K562 (cell line): ENCODE data around the gene BRME1. TPM values are rescaled to one million over a fixed set of nuclear protein-coding genes. Genes with fewer than 3 reads are reported as not detected.

ENCODE experiments used
- BACH1 ChIP-seq: fragments of 200-800 bp; sonication (Bioruptor generic); IDR thresholded peaks from 2 replicates; pipeline ENCODE4 v1.6.1; 2016; ENCODE audit warnings: missing genetic modification characterization, missing compliant biosample characterization
- BCL6 ChIP-seq: fragments of 250-450 bp; sonication (Bioruptor Pico); IDR thresholded peaks from 2 replicates; pipeline ENCODE4 v1.4.0; 2020
- DNMT1 ChIP-seq: fragments of 450-650 bp; IDR thresholded peaks from 2 replicates; pipeline ENCODE4 v1.6.1; 2016; ENCODE audit warnings: antibody characterized with exemption, mild to moderate bottlenecking
- EGR1 ChIP-seq: fragments of 450-650 bp; conservative IDR thresholded peaks from 2 replicates; pipeline ENCODE4 v1.6.1; 2017; ENCODE audit warnings: mild to moderate bottlenecking
- KAT7 ChIP-seq: sonication (generic); formaldehyde crosslinking; IDR thresholded peaks from 2 replicates; pipeline ENCODE4 v1.8.0; 2022; ENCODE audit warnings: missing genetic modification reagents, mild to moderate bottlenecking, borderline replicate concordance
- KLF6 ChIP-seq: fragments of 250-450 bp; sonication (Bioruptor Pico); IDR thresholded peaks from 2 replicates; pipeline ENCODE4 v1.4.0; 2020; ENCODE audit warnings: mild to moderate bottlenecking, moderate library complexity, borderline replicate concordance
- RAD21 ChIP-seq, 2 experiments: fragments of 250-450 bp in 1 of 2; fragments of 450-650 bp in 1 of 2; sonication (Bioruptor Pico) in 1 of 2; formaldehyde crosslinking in 1 of 2; IDR thresholded peaks in 1 of 2; conservative IDR thresholded peaks in 1 of 2; 2 replicates each; pipeline versions ENCODE4 v1.4.0 to v1.8.0; 2020 to 2022; ENCODE audit warnings: mild to moderate bottlenecking in 2 of 2, moderate library complexity in 1 of 2
- RBM25 ChIP-seq: fragments of 200-400 bp; formaldehyde crosslinking; IDR thresholded peaks from 2 replicates; pipeline ENCODE4 v1.6.1; 2018; ENCODE audit warnings: low read length, low read depth, moderate library complexity; ENCODE audit not compliant: severe bottlenecking
- SIN3B ChIP-seq: fragments of 450-650 bp; IDR thresholded peaks from 2 replicates; pipeline ENCODE4 v1.6.1; 2017; ENCODE audit warnings: low read depth, mild to moderate bottlenecking, moderate library complexity
- TCFL5 ChIP-seq: fragments of 250-450 bp; sonication (Bioruptor Pico); conservative IDR thresholded peaks from 2 replicates; pipeline ENCODE4 v1.6.1; 2021; ENCODE audit warnings: mild to moderate bottlenecking, moderate library complexity, matching md5 sums
- TGIF2 ChIP-seq: sonication (generic); formaldehyde crosslinking; IDR thresholded peaks from 2 replicates; pipeline ENCODE4 v1.8.1; 2022; ENCODE audit warnings: mild to moderate bottlenecking, missing genetic modification reagents, moderate library complexity
- XRCC5 ChIP-seq: fragments of 200-400 bp; formaldehyde crosslinking; IDR thresholded peaks from 2 replicates; pipeline ENCODE4 v1.6.1; 2017; ENCODE audit warnings: low read depth, mild to moderate bottlenecking, low read length
- ZNF143 ChIP-seq: sonication (generic); formaldehyde crosslinking; IDR thresholded peaks from 2 replicates; pipeline ENCODE4 v1.9.0; 2022; ENCODE audit warnings: mild to moderate bottlenecking, missing genetic modification reagents
- ZNF717 ChIP-seq: fragments of 250-450 bp; sonication (Bioruptor Pico); IDR thresholded peaks from 2 replicates; pipeline ENCODE4 v1.5.0; 2021
- polyA plus RNA-seq, 8 experiments: library from polyadenylated mRNA; depleted of rRNA in 4 of 8; stranded (reverse) in 5 of 8; unstranded in 3 of 8; fragments of >200 nt; fragmentation: Nextera tagmentation in 2 of 8; fragmentation: Illumina TruSeq in 1 of 8; extraction: Ambion mirVana in 2 of 8; extraction: Trizol in 1 of 8; gene quantifications; 2 replicates each; pipeline versions ENCODE4 v1.2.1 to v1.2.3, GENCODE V29; 2011 to 2014; ENCODE audit warnings: inconsistent platforms in 1 of 8, missing spikeins in 1 of 8
- total RNA-seq, 7 experiments: library from RNA; depleted of rRNA in 6 of 7; stranded (reverse); fragments of >200 nt in 6 of 7; fragmentation: Illumina TruSeq in 2 of 7; extraction: Trizol in 2 of 7; gene quantifications; 2 replicates each; pipeline versions ENCODE4 v1.2.1 to v1.2.3, GENCODE V29; 2011 to 2021; ENCODE audit warnings: low replicate concordance in 1 of 7
- TF ChIP-seq, protein P1 (sequence below): IDR thresholded peaks from 3 replicates; pipeline ENCODE4 v1.6.1; 2011; ENCODE audit warnings: borderline replicate concordance, mild to moderate bottlenecking, moderate library complexity; ENCODE audit not compliant: insufficient read length; ENCODE audit errors: extremely low read depth
- TF ChIP-seq, protein P2 (sequence below), 2 experiments: fragments of 450-650 bp; IDR thresholded peaks; 2 replicates each; pipeline ENCODE4 v1.6.1; 2016
- TF ChIP-seq, protein P3 (sequence below), 2 experiments: fragments of 200-800 bp in 1 of 2; sonication (Bioruptor generic) in 1 of 2; sonication (generic) in 1 of 2; formaldehyde crosslinking in 1 of 2; IDR thresholded peaks in 1 of 2; conservative IDR thresholded peaks in 1 of 2; 2 replicates each; pipeline versions ENCODE4 v1.5.0 to v1.6.1; 2016 to 2020; ENCODE audit warnings: missing compliant biosample characterization in 1 of 2, missing genetic modification characterization in 1 of 2, missing genetic modification reagents in 1 of 2
- TF ChIP-seq, protein P4 (sequence below): sonication (generic); formaldehyde crosslinking; IDR thresholded peaks from 2 replicates; pipeline ENCODE4 v1.8.0; 2022; ENCODE audit warnings: mild to moderate bottlenecking, missing genetic modification reagents
- TF ChIP-seq, protein P5 (sequence below): fragments of 450-650 bp; IDR thresholded peaks from 2 replicates; pipeline ENCODE4 v1.6.1; 2018; ENCODE audit warnings: mild to moderate bottlenecking, low read depth; ENCODE audit not compliant: partially characterized antibody

The BRME1 gene
- total and polyA plus RNA-seq, 9 of the 15 experiments (the other 6 are each of a cell fraction or from before 2014, with no cell fraction given): 0.75 to 6.1 (median 3.6) TPM

DNA sequence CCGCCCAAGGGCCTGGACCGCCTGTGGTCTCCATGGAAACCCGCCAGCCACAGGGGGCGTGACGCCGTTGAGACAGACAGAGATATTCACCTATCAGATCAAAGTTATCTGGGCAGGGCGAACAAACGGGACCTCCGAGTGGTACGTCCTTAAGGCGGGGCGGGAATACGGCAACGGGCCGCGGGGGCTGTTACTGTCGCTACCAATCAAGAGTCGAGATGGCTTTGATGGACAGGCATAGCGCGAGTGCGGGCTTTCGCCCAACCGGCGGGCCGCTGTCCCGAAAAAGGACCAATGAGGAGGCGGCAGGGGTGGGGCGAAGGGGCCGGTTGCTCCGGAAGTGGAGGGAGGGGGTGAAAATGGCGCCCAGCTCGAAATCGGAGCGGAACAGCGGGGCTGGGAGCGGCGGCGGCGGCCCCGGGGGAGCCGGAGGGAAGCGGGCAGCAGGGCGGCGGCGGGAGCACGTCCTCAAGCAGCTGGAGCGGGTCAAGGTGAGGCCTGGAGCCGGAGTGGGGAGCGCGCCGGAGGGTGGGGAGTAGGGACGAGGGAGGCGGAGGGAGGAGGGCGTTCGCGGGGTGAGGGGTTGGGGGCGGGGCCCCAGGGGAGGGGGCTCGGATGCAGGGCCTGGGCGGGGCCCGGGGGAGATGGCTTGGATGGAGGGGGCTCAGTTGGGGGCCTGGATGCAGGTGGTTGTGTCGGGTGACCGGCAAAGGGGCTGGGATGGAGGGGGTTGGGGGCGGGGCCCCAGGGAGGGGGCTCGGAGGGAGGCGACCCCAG, 46.4 kb upstream of the BRME1 start, which contains the start of gene DCAF15 (continued):
- TF ChIP-seq, protein P1, sequence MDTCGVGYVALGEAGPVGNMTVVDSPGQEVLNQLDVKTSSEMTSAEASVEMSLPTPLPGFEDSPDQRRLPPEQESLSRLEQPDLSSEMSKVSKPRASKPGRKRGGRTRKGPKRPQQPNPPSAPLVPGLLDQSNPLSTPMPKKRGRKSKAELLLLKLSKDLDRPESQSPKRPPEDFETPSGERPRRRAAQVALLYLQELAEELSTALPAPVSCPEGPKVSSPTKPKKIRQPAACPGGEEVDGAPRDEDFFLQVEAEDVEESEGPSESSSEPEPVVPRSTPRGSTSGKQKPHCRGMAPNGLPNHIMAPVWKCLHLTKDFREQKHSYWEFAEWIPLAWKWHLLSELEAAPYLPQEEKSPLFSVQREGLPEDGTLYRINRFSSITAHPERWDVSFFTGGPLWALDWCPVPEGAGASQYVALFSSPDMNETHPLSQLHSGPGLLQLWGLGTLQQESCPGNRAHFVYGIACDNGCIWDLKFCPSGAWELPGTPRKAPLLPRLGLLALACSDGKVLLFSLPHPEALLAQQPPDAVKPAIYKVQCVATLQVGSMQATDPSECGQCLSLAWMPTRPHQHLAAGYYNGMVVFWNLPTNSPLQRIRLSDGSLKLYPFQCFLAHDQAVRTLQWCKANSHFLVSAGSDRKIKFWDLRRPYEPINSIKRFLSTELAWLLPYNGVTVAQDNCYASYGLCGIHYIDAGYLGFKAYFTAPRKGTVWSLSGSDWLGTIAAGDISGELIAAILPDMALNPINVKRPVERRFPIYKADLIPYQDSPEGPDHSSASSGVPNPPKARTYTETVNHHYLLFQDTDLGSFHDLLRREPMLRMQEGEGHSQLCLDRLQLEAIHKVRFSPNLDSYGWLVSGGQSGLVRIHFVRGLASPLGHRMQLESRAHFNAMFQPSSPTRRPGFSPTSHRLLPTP: no peak
- TF ChIP-seq, protein P2, sequence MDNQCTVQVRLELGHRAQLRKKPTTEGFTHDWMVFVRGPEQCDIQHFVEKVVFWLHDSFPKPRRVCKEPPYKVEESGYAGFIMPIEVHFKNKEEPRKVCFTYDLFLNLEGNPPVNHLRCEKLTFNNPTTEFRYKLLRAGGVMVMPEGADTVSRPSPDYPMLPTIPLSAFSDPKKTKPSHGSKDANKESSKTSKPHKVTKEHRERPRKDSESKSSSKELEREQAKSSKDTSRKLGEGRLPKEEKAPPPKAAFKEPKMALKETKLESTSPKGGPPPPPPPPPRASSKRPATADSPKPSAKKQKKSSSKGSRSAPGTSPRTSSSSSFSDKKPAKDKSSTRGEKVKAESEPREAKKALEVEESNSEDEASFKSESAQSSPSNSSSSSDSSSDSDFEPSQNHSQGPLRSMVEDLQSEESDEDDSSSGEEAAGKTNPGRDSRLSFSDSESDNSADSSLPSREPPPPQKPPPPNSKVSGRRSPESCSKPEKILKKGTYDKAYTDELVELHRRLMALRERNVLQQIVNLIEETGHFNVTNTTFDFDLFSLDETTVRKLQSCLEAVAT (IDR thresholded peaks at IDR 0.05): peak in 1 of 2 experiments; percentile 96; a peak in 2 of 4 replicates
- TF ChIP-seq SIN3B: peak; percentile 85
- no peak for TF ChIP-seq RAD21 (CRISPR knock-in tag; conservative IDR thresholded peaks at IDR 0.05 in 1 of 2, IDR thresholded peaks at IDR 0.05 in 1 of 2)
- no peak for TF ChIP-seq DNMT1
- TF ChIP-seq ZNF143: no peak
- TF ChIP-seq TGIF2 (CRISPR knock-in tag): no peak
- no peak for TF ChIP-seq XRCC5
- TF ChIP-seq BACH1 (tag): no peak
- TF ChIP-seq, protein P3, sequence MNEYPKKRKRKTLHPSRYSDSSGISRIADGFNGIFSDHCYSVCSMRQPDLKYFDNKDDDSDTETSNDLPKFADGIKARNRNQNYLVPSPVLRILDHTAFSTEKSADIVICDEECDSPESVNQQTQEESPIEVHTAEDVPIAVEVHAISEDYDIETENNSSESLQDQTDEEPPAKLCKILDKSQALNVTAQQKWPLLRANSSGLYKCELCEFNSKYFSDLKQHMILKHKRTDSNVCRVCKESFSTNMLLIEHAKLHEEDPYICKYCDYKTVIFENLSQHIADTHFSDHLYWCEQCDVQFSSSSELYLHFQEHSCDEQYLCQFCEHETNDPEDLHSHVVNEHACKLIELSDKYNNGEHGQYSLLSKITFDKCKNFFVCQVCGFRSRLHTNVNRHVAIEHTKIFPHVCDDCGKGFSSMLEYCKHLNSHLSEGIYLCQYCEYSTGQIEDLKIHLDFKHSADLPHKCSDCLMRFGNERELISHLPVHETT (CRISPR knock-in tag; conservative IDR thresholded peaks at IDR 0.05 in 1 of 2, IDR thresholded peaks at IDR 0.05 in 1 of 2): no peak
- no peak for TF ChIP-seq BCL6
- no peak for TF ChIP-seq ZNF717 (CRISPR knock-in tag)
- TF ChIP-seq, protein P4, sequence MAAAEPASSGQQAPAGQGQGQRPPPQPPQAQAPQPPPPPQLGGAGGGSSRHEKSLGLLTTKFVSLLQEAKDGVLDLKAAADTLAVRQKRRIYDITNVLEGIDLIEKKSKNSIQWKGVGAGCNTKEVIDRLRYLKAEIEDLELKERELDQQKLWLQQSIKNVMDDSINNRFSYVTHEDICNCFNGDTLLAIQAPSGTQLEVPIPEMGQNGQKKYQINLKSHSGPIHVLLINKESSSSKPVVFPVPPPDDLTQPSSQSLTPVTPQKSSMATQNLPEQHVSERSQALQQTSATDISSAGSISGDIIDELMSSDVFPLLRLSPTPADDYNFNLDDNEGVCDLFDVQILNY (CRISPR knock-in tag): no peak
- no peak for TF ChIP-seq KAT7 (CRISPR knock-in tag)
- peak; percentile 99 for TF ChIP-seq RBM25
- no peak for TF ChIP-seq TCFL5
- peak; percentile 88 for TF ChIP-seq EGR1
- no peak for TF ChIP-seq KLF6
- TF ChIP-seq, protein P5, sequence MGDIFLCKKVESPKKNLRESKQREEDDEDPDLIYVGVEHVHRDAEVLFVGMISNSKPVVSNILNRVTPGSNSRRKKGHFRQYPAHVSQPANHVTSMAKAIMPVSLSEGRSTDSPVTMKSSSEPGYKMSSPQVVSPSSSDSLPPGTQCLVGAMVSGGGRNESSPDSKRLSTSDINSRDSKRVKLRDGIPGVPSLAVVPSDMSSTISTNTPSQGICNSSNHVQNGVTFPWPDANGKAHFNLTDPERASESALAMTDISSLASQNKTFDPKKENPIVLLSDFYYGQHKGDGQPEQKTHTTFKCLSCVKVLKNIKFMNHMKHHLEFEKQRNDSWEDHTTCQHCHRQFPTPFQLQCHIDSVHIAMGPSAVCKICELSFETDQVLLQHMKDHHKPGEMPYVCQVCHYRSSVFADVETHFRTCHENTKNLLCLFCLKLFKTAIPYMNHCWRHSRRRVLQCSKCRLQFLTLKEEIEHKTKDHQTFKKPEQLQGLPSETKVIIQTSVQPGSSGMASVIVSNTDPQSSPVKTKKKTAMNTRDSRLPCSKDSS: no peak
